Raji (cell line): ENCODE data around the gene TIPRL.

Source experiments
- POLR2A ChIP-seq: IDR thresholded peaks from 2 replicates; pipeline ENCODE4 v1.6.1; 2011; ENCODE audit warnings: low read depth, low read length, control low read depth; ENCODE audit not compliant: insufficient read depth

TIPRL gene

GRCh38 chr1:168178638-168179437 is at the start of gene TIPRL:
TIPRL (plus strand) TSS chr1:168178962; CDS start chr1:168179078, 116 bp downstream.
- peak; percentile 76 for TF ChIP-seq POLR2A

GRCh38 chr1:168129933-168130332 is 48.8 kb upstream of the TIPRL start:
- no peak for TF ChIP-seq POLR2A

- TF ChIP-seq POLR2A: no peak
Measured at GRCh38 chr1:168134132-168134531, 44.6 kb upstream of the TIPRL start.

GRCh38 chr1:168134642-168135041 is 44.1 kb upstream of the TIPRL start:
- no peak for TF ChIP-seq POLR2A

- TF ChIP-seq POLR2A: no peak
Measured at GRCh38 chr1:168135116-168135920, 43.4 kb upstream of the TIPRL start.

- TF ChIP-seq POLR2A: no peak
Measured at GRCh38 chr1:168135921-168136708, 42.6 kb upstream of the TIPRL start.

- TF ChIP-seq POLR2A: no peak
Measured at GRCh38 chr1:168136709-168137514, 41.9 kb upstream of the TIPRL start, which contains the start of gene GPR161. GPR161 (minus strand) TSS chr1:168136930; CDS start chr1:168104850, 32,080 bp downstream.

- TF ChIP-seq POLR2A: no peak
Measured at GRCh38 chr1:168137515-168137821, 41.3 kb upstream of the TIPRL start.

GRCh38 chr1:168138134-168138533 is 40.6 kb upstream of the TIPRL start:
- TF ChIP-seq POLR2A: no peak

- no peak for TF ChIP-seq POLR2A
Measured at GRCh38 chr1:168139070-168139469, 39.7 kb upstream of the TIPRL start.

GRCh38 chr1:168141871-168142385 is 36.8 kb upstream of the TIPRL start:
- TF ChIP-seq POLR2A: no peak

- TF ChIP-seq POLR2A: no peak
Measured at GRCh38 chr1:168145184-168146159, 33.3 kb upstream of the TIPRL start.

- TF ChIP-seq POLR2A: no peak
Measured at GRCh38 chr1:168146160-168146539, 32.6 kb upstream of the TIPRL start.

GRCh38 chr1:168146626-168147025 is 32.1 kb upstream of the TIPRL start:
- TF ChIP-seq POLR2A: no peak

GRCh38 chr1:168148916-168149315 is 29.8 kb upstream of the TIPRL start:
- TF ChIP-seq POLR2A: no peak
